NOMO-1 (cell line): ENCODE measurements around the gene POLR3G.

Experiments used
- DNase-seq, 2 experiments: peaks; one replicate each; lab custom pipeline; 2025; ENCODE audit not compliant: unreplicated experiment in 2 of 2; lab: John Stamatoyannopoulos, UW

The POLR3G gene

GRCh38 chr5:90495146-90495545 lies 20.5 kb downstream of the POLR3G start:
- DNase-seq = no peak

GRCh38 chr5:90503596-90503995 lies 28.9 kb downstream of the POLR3G start:
- DNase-seq = no peak

GRCh38 chr5:90504743-90505142 lies 30.1 kb downstream of the POLR3G start:
- no peak for DNase-seq

- DNase-seq = no peak
These were observed 31.6 kb downstream of the POLR3G start for GRCh38 chr5:90506221-90506620.

- no peak for DNase-seq
These were observed 35.8 kb downstream of the POLR3G start for GRCh38 chr5:90510438-90510837.

GRCh38 chr5:90514520-90514919 lies 39.9 kb downstream of the POLR3G start:
- no peak for DNase-seq

- no peak for DNase-seq
These were observed 44.0 kb downstream of the POLR3G start for GRCh38 chr5:90518661-90519060.

- DNase-seq = no peak
These were observed 44.4 kb downstream of the POLR3G start for GRCh38 chr5:90519081-90519480.

- peak in 1 of 2 experiments; percentile 12 for DNase-seq
These were observed 54.0 kb downstream of the POLR3G start for GRCh38 chr5:90528601-90529193.

- DNase-seq = peak; percentile 92 to 97
These were observed 54.7 kb downstream of the POLR3G start, which contains the start of gene LYSMD3 for GRCh38 chr5:90529194-90529938. TSS of gene LYSMD3 (minus strand) at chr5:90529584. CDS start at chr5:90525289, 4,295 bp downstream.

GRCh38 chr5:90529939-90530677 lies 55.4 kb downstream of the POLR3G start:
- peak; percentile 61 to 81 for DNase-seq

- no peak for DNase-seq
These were observed 56.2 kb downstream of the POLR3G start for GRCh38 chr5:90530736-90531487.

GRCh38 chr5:90533794-90534193 lies 59.1 kb downstream of the POLR3G start:
- no peak for DNase-seq

GRCh38 chr5:90534922-90535321 lies 60.3 kb downstream of the POLR3G start:
- DNase-seq = no peak

GRCh38 chr5:90542827-90543519 lies 68.3 kb downstream of the POLR3G start:
- DNase-seq = no peak

GRCh38 chr5:90545511-90545910 lies 70.8 kb downstream of the POLR3G start:
- no peak for DNase-seq

GRCh38 chr5:90546216-90546837 lies 71.7 kb downstream of the POLR3G start:
- no peak for DNase-seq

GRCh38 chr5:90547072-90547536 lies 72.4 kb downstream of the POLR3G start:
- DNase-seq = no peak

- no peak for DNase-seq
These were observed 73.5 kb downstream of the POLR3G start for GRCh38 chr5:90548069-90548593.

- no peak for DNase-seq
These were observed 74.6 kb downstream of the POLR3G start for GRCh38 chr5:90549223-90549622.
